Activated CD8-positive, alpha-beta memory T cell treated with anti-CD3 and anti-CD28 coated beads for 36 hours (primary cell): ENCODE data around the gene KRTAP19-8. TPM values are rescaled to one million over a fixed set of nuclear protein-coding genes. Genes with fewer than 3 reads are reported as not detected.

Experiments used
- CTCF ChIA-PET: fragments of 350-600 bp; sonication (Branson Sonifier 250); formaldehyde crosslinking; loops from one replicate; lab custom pipeline; 2021; ENCODE audit warnings: antibody characterized with exemption; lab: Charles Lee
- POLR2A ChIA-PET: fragments of 350-600 bp; sonication (Branson Sonifier 250); formaldehyde crosslinking; loops from one replicate; lab custom pipeline; 2021; ENCODE audit warnings: antibody characterized with exemption; lab: Charles Lee
- total RNA-seq, 2 experiments: library from RNA; stranded (reverse); gene quantifications; one replicate each; pipeline ENCODE4 v1.2.3, GENCODE V29; 2021

KRTAP19-8 gene, protein sequence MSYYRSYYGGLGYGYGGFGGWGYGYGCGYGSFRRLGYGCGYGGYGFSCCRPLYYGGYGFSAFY
- not detected for total RNA-seq

DNA sequence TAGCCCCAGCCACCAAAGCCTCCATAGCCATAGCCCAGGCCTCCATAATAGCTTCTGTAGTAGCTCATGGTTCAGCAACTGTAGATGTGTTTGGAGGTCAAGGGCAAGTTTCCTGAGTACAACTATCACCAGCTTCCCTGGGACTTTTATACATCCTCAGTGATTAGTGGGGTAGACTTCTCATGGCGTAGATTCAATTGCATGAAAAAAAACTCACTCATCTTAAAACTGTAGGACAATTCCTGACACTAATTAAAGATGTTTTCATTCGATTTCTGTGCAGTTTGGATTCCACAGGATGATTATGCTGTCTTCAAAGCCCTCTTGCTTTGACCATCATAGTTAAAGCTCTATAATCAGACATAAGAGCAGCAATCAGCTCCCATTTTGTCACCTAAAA lies at the start of gene KRTAP19-8:
Gene KRTAP19-8 (minus strand): TSS at position 101 of the 400 bp plus-strand sequence. CDS start 33 bp downstream, at position 68.
- POLR2A ChIA-PET, result no interaction called here
- CTCF ChIA-PET, result no interaction called here

DNA sequence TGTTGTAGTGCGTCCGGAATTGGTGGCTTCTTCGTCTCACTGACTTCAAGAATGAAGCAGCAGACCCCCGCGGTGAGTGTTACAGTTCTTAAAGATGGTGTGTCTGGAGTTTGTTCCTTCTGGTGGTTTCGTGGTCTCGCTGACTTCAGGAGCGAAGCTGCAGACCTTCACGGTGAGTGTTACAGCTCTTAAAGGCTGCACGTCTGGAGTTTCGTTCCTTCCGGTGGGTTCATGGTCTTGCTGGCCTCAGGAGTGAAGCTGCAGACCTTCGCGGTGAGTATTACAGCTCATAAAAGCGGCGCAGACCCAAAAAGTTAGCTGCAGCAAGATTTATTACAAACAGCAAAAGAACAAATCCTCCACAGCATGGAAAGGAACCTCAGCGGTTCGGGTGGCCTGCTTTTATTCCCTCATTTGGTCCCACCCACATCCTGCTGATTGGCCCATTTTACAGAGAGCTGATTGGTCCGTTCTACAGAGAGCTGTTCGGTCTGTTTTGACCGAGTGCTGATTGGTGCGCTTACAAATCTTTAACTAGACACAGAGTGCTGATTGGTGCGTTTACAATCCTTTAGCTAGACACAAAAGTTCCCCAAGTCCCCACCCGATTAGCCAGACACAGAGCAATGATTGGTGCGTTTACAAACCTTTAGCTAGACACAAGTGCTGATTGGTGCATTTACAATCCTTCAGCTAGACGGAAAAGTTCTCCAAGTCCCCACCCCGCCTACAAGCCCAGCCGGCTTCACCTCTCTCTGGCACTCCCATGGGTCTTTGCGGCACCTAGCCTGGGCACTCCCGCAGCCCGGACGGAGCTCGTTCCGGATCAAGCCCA lies 49.6 kb upstream of the KRTAP19-8 start:
- ChIA-PET POLR2A (no interaction called here), CTCF (interaction anchor here (1.8 kb wide), 1 partner anchor 256 kb away, joined by 5 read pairs; no protein-coding TSS in a partner anchor)

DNA sequence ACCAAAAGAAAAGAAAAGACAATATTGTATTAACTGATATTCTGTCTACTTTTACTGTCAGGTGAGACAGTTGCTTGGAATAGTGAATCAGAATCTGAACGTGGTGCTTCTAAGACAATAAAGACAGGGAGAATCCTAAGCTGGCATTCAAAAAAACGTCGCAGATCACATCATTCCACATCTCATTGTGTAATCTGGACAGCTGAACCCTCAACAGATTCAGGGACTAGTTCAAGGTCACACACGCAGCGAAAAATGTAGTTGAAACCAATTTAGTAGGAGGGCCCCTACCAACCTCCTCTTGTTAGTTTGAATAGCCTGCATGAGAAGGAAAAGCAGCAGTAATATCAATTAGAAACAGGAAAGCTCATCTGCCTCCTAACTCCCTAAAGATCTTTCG lies 46.4 kb upstream of the KRTAP19-8 start:
- CTCF ChIA-PET, result interaction anchor here (0.6 kb wide), 1 partner anchor 601 kb away, joined by 3 read pairs; no protein-coding TSS in a partner anchor
- POLR2A ChIA-PET, result no interaction called here

DNA sequence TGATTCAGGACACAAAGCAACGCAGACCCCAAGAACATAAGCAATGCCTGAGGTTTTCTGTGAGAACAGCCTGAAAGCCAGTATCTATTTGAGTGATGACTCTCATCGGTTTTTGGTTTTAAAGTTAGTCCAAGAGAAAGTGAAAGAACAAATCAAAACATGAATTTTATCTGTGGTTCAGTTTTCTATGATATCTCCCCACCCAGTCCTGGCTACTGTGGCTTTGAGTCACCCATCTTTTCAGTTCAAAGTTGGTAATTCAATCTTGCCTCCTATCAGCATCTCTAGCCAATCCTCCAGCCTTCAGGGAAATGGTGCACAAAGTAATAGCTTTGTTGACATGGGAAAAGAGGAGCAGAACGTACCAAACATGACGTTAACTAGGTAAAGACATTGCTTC lies 40.5 kb upstream of the KRTAP19-8 start:
- CTCF ChIA-PET, result no interaction called here
- POLR2A ChIA-PET, result no interaction called here

DNA sequence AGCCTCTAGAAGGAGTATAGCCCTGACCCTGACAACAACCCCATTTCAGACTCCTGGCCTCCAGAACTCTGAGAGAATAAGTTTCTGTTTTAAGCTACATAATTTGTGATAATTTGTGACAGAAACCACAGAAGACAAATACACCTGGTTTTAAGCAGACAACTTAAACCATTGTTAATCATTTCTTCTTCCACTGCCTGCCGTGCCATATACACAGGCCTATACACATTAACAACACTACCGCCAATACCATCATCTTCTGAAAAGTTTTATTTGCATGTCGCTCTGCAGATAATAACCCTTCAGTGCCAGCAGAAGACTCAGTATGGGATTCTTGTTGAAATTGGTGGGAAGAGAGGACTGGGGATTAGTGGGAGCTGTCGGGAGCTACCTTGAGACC lies 39.9 kb upstream of the KRTAP19-8 start:
- POLR2A ChIA-PET, result no interaction called here
- CTCF ChIA-PET, result interaction anchor here (0.6 kb wide), 1 partner anchor 8 kb away, joined by 3 read pairs; no protein-coding TSS in a partner anchor

DNA sequence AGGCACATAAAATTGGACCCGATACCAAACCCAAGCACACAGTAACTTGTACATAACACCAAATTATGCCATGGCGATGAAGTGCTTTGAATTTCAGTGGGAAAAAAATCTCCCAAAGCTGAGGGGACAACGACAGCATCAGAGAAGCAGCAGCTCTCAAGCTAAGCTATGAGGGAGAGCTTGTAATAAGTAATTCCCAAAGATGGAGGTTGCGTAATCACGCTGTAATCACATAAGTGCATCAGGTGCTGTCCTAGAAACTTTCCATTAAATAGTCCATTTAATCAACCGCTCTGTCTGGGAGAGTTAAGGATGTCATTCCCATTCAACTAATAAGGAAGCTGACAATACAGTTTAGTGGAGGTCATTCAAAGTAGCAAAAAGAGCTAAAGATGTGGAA lies 37.6 kb upstream of the KRTAP19-8 start:
- ChIA-PET CTCF (no interaction called here), POLR2A (interaction anchor here (0.5 kb wide), 1 partner anchor 511 kb away, joined by 3 read pairs; no protein-coding TSS in a partner anchor)

DNA sequence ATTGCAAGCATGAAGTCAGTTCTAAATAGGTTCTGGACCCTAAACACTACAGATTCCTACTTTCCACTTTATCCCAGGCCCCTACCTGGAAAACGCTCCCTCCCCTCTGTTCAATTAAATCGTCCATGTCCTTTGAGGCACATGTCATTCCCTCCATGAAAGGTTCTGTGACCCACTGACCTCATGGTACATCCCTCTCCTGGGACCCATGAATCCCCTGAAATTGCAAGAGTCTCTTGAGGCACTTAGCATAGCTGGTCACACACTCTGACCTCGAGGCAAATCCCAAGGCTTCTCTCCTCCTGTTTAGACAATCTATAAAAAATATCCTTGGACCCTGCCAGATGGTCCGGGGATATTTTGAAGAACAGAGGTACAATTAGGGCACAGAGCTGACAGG lies 34.3 kb upstream of the KRTAP19-8 start:
- ChIA-PET CTCF (no interaction called here), POLR2A (no interaction called here)

DNA sequence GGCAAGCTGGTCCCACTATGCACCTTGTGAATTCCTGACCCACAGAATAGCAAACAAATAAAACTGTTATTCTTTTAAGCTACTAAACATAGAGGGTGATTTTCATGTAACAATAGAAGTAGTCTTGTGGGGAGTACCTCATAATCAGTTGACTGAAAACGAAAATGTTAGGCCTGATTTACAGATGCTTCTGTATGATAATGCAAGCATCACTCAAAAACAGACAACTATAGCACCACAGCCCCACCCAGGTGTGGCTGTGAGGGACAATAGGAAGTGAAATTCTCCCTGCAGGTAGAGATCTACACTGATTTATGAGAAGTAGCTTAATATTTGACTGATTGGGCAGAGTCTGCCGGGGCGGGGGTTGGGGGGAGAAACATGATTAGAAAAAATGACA lies 26.5 kb upstream of the KRTAP19-8 start:
- CTCF ChIA-PET, result no interaction called here
- POLR2A ChIA-PET, result no interaction called here

DNA sequence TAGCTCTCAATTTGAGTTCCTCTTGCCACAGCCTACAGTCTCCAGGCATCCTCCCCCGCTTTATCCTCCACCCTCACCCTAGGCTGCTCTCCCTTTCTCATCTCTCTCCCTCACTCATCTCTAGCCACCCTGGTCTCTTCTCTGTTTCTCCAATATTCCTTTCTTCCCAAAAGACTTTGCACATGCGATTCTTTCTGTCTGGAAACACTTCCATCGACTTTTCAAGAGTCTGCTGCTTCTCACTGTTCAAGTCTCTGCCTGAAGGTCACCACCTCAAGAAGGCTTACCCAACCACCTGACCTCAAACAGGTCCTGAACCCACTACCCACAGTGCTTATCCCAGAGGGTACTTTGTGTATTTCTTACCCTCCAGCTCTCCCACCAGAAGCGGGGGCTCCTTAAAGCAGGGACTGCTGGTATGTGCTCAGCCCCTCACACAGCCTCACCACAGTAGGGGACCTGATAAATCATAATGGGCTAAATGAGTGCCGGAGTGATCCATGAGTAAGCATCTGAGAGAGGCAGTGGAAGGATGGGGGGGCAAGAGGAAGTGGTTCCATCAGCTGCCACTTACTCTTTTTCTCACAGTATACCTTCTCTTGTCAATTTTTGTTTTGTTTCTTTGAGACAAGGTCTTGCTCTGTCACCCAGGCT lies 14.3 kb upstream of the KRTAP19-8 start:
- CTCF ChIA-PET, result no interaction called here
- POLR2A ChIA-PET, result no interaction called here

DNA sequence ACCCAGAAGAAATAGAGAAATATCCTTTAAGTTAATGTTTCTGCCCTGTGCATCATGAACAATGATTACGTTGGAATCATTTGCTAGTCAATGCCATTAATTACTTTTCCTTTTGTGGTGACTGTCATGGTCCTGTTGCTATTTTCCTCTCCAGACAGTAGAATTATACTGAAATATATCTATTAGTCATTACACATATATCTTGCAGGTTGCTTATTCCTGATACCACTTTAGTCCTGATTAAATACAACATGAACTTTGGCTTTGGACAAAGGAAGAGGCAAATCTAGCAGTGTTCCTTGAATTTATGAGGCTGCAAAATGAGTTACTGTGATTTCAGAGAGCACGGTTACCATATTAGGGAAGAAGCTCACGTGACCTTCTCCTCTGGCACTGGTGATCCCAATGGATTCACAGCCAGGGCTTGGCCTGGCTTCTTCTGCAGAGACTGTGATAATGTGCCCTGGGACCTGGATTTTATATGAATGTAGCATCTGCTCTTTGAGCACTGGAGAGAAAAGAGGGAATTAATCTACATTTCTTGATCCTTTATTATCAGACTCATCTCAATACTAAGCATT lies 12.4 kb upstream of the KRTAP19-8 start:
- POLR2A ChIA-PET, result no interaction called here
- CTCF ChIA-PET, result no interaction called here

DNA sequence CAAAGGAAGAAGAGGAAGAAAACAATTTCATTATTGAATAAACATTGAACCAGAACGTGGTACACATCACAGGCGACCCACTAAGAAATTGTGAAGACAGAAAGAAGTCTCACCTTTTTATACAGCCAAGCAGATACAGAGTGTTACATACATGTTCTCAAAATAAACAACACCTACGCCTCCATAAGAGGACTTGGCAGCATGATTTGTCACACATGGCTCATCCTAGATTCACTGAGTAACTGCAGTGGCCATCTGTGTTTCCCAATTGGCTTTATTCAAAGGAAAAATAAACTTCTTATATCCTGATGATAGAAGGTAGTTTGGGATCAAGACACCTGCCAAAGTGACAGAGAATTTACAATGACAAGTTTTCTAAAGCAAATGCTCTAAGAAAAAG lies 7.6 kb upstream of the KRTAP19-8 start:
- ChIA-PET POLR2A (no interaction called here), CTCF (no interaction called here)

DNA sequence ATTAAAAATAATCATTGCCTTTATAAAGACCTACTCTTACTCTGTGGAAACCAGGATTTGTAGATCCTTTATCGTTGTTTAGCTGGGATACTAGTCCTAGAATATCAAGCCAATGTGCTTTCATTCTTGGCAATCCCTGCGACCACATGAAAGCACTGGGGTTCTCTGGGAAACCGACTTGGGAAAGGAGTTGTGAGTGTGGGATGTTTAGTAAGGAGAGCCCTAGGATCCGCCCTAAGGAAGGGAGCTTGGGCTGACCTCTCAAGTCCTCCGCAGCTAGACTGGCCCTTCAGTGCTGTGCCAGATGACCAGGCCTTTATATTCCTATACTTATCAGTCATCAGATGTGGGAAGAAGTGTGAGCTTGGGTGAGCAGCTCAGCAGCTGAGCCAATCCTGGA lies 5.2 kb upstream of the KRTAP19-8 start:
- ChIA-PET POLR2A (no interaction called here), CTCF (no interaction called here)

DNA sequence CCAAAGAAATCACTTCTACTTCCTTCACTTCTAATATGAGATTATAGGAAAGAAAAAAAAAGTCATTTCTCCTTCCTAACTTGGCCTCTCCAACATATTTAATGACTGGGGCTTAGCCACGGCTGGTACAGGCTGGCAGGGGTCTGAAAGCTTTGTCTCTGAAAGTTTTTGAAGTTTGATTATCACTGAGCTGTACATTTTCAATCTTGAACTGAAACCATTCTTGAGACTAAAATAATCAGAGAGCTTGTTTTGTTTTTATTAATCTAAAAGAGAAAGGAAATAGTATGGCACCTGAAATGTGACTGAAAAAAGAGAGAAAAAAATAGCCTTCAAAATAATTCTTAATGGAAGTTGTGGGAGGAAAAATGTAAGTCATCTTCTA lies 3.8 kb upstream of the KRTAP19-8 start:
- ChIA-PET POLR2A (no interaction called here), CTCF (no interaction called here)

DNA sequence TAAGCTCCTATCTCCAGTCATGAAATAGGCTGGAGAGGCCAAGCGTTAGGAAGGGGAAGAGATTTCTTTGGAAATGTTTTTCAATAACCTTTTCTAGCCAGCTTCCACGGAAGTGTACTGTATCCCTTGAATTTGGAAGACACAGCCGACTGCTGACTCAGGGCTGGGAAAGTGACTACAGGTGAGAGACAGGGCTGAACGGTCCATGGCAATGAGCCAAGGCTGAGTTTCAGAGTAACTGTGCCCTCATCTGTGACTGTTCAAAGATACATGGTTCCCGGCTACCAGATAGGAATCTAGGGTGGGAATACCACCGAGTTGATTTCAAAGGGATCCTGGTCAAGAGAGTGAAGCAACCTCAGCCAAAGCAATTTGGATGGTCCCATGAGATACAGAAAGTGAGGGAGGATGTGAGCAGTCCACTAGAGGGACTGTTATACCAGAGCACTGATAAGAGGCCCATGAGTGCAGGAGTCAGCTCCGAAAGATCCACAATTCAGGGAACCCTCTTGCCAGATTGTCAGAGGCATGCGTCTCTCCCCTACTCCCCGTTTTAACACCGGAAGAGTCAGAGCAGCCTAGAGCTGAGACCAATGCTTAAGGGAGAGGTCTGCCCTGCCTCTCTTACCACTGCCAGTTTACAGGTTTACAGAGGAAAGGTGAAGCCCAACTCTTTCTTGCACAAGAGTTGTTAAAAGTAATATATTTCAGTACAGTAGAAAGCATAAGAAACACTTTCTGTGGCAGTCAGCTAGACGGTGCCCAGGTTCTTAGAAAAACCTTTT lies 3.2 kb upstream of the KRTAP19-8 start:
- POLR2A ChIA-PET, result no interaction called here
- CTCF ChIA-PET, result no interaction called here

DNA sequence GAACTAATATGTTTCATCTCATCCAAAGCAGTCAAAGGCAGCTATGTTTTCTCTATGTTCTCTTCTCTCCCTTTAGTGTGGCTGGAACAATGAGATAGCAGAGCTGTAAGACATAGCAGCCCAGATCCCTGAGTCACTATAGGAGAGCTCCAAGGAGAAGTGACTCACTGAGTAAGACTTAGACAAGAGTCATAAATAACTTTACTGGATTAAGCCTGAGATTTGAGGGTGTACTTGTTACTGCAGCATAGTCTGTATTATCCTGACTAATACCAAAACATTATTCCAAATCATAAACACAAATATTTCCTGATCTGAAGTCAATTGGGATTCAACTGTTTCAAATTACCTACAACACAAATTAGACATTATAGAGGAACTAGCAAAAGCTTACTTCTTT lies 3.9 kb downstream of the KRTAP19-8 start:
- CTCF ChIA-PET, result no interaction called here
- POLR2A ChIA-PET, result no interaction called here

DNA sequence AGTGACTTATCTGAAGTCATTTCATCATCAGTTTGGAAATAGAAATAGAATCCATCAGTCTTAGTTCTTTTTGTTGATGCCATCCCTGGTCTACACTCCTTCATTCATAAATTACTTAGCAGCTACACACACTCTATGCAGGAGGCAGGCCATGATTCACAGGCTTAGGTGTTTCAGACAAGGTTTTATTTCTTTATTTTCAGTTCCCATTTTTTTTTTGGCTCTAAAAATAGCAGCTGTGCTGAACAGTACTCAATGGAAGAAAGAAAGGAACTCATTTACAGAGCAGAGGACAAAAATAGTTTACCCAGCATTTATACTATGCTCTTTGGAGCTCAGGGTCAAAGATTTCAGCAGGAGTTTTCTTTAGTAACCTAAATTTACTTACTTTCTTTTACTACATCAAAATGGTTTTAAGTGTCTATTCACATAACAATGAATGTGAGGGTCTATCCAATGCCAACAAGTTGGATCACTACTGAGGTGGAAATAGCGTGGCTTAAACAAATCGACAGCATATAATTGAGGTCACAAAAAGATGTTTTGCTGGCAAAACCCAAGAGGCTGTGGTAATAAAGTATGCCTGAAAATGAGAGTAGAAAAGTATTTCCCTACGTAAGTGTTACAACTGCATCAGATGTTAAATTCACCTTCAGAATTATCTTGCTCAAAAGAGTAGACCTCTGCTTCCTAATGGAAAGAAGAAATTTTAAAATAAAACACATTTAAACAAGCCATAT lies 7.7 kb downstream of the KRTAP19-8 start:
- CTCF ChIA-PET, result no interaction called here

DNA sequence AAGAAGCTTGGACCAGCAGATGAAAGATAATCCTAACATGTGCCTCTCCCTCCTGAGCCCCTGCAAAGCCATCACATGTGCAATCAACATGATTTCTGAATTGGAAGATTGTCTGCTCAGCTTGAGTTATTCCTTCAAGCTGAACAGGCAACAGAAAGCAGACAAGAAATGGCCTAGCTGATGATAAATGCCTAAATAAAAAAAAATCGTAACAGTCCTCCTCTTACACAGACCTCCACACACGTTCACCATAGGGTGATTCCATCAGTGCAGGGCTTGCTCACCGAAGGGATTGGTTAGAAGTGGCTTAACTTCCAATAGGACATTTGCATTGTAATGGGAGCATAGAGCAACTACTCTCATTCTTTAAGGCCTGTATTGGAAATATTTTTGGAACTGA lies 14.6 kb downstream of the KRTAP19-8 start:
- CTCF ChIA-PET, result no interaction called here

More for the DNA sequence above, 7.7 kb downstream of the KRTAP19-8 start:
- POLR2A ChIA-PET, result no interaction called here

DNA sequence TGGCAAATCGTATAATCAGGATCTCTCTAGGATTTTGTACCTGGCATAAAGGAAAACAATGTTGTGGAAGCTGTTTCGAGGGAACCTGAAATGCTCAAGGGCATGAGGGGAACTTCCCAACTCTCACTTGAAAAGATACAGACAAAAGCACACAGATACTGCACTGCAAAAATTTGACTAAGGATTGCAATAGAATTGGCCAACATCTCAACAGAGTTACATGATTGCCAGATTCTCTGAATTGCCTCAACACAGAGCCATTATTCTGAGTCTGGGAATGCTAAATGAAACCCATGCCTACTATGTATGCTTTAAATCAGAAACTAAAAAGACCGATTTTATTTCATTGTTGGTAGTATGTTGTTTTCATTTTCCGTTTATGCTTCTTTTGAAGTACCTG lies 16.0 kb downstream of the KRTAP19-8 start:
- ChIA-PET POLR2A (no interaction called here), CTCF (no interaction called here)

More for the DNA sequence above, 14.6 kb downstream of the KRTAP19-8 start:
- POLR2A ChIA-PET, result no interaction called here

DNA sequence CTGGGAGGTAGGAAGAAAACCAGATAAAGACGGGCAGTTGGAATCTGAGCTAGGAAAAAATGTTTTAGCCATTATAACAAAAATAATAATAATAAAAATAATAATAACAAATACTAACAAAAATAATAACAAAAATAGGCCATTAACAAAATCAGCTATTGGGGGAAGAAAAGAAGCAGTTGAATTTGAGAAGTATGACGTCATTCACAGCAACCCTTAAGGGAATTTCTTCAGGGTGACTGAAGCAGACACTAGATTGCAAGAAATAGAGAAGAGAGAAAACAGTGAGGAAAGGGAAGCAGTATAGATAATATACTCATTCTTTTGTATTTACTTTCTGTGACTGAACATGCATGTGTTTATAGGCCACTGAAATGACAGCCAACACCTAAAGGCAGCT lies 20.0 kb downstream of the KRTAP19-8 start:
- CTCF ChIA-PET, result no interaction called here
- POLR2A ChIA-PET, result no interaction called here
